GM12878 (cell line): ENCODE measurements around the gene TDRD3. TPM values are rescaled to one million over a fixed set of nuclear protein-coding genes. Genes with fewer than 3 reads are reported as not detected.

ENCODE experiments used
- ATAC-seq: fragments of 200-7000 bp; cut with Tn5 transposase; 3 replicates; pipeline ENCODE4 v1.9.1; 2020; ENCODE audit warnings: mild to moderate bottlenecking, moderate library complexity
- BruUV-seq: library from RNA; stranded (reverse); fragments of 400-500 nt; replicated peaks from 2 replicates; lab custom pipeline; 2021; lab: Mats Ljungman, UMichigan
- CTCF ChIA-PET: fragments of 300-600 bp; sonication (Branson Sonifier 250); formaldehyde crosslinking; extraction: SDS; loops from one replicate; lab custom pipeline; 2021; ENCODE audit warnings: inconsistent platforms; lab: Yijun Ruan, JAX
- POLR2A ChIA-PET: fragments of 350-600 bp; formaldehyde crosslinking; extraction: SDS; loops from one replicate; lab custom pipeline; 2021; ENCODE audit warnings: inconsistent platforms; lab: Charles Lee
- RAD21 ChIA-PET: fragments of 300-600 bp; sonication (Branson Sonifier 250); formaldehyde crosslinking; loops from one replicate; lab custom pipeline; 2023; ENCODE audit warnings: antibody characterized with exemption; ENCODE audit not compliant: unreplicated experiment; lab: Charles Lee
- SMC1A ChIA-PET: fragments of 300-600 bp; sonication (Branson Sonifier 250); formaldehyde crosslinking; loops from one replicate; lab custom pipeline; 2023; ENCODE audit not compliant: unreplicated experiment, uncharacterized antibody; lab: Charles Lee
- DNase-seq: peaks from one replicate; pipeline ENCODE4 v3.0.0-alpha.2; 2011; ENCODE audit warnings: low read depth, low spot score
- FAIRE-seq: peaks from 3 replicates; lab custom pipeline; 2011; peaks lifted over from hg19 to GRCh38; lab: Jason Lieb, UNC
- H2AFZ ChIP-seq: 2 replicates; pipeline ENCODE4 v1.6.0; 2011; ENCODE audit warnings: low read depth, low read length, control low read depth; ENCODE audit not compliant: control insufficient read depth
- H3K27ac ChIP-seq: 2 replicates; pipeline ENCODE4 v1.5.1; 2011; ENCODE audit warnings: control low read depth; ENCODE audit not compliant: control insufficient read depth, insufficient read depth
- H3K27me3 ChIP-seq, 2 experiments: replicated peaks in 1 of 2; 2 replicates each; pipeline versions ENCODE4 v1.6.0 to v1.6.1; 2011; ENCODE audit warnings: low read length in 1 of 2; ENCODE audit not compliant: control insufficient read depth in 2 of 2, insufficient read depth in 2 of 2
- H3K36me3 ChIP-seq, 2 experiments: 2 replicates each; pipeline ENCODE4 v1.5.1; 2011; ENCODE audit warnings: low read length in 1 of 2; ENCODE audit not compliant: control insufficient read depth in 2 of 2, insufficient read depth in 2 of 2
- H3K4me1 ChIP-seq: 2 replicates; pipeline ENCODE4 v1.6.1; 2011; ENCODE audit warnings: mild to moderate bottlenecking, low read length, moderate library complexity, mixed read lengths; ENCODE audit not compliant: control insufficient read depth, insufficient read depth
- H3K4me2 ChIP-seq: 2 replicates; pipeline ENCODE4 v1.6.0; 2011; ENCODE audit warnings: control low read depth; ENCODE audit not compliant: control insufficient read depth, insufficient read depth
- H3K4me3 ChIP-seq: fragments of 200-600 bp; sonication (generic); 2 replicates; pipeline ENCODE4 v1.5.1; 2016
- H3K79me2 ChIP-seq: 2 replicates; pipeline ENCODE4 v1.6.0; 2011; ENCODE audit warnings: low read length; ENCODE audit not compliant: control insufficient read depth, insufficient read depth
- H3K9ac ChIP-seq: 2 replicates; pipeline ENCODE4 v1.8.0; 2011; ENCODE audit warnings: low read length, control low read depth, mixed read lengths; ENCODE audit not compliant: control insufficient read depth, insufficient read depth
- H3K9me3 ChIP-seq: replicated peaks from 3 replicates; pipeline ENCODE4 v1.5.1; 2011; ENCODE audit warnings: mild to moderate bottlenecking, low read length; ENCODE audit not compliant: control insufficient read depth, insufficient read depth
- H4K20me1 ChIP-seq: 2 replicates; pipeline ENCODE4 v1.6.0; 2011; ENCODE audit not compliant: control insufficient read depth, insufficient read depth
- BCL11A ChIP-seq: IDR thresholded peaks from 2 replicates; pipeline ENCODE4 v1.6.1; 2011; ENCODE audit warnings: low read depth, low read length
- BHLHE40 ChIP-seq, 2 experiments: fragments of 450-650 bp in 1 of 2; IDR thresholded peaks; 2 replicates each; pipeline ENCODE4 v1.6.1; 2011 to 2017; ENCODE audit warnings: low read depth in 2 of 2, borderline replicate concordance in 1 of 2, improper control_type of control experiment in 1 of 2, low read length in 1 of 2, mild to moderate bottlenecking in 1 of 2
- CHD4 ChIP-seq: fragments of 200-600 bp; sonication (generic); IDR thresholded peaks from 2 replicates; pipeline ENCODE4 v1.6.1; 2016; ENCODE audit warnings: mild to moderate bottlenecking
- CREM ChIP-seq: IDR thresholded peaks from 2 replicates; pipeline ENCODE4 v1.6.1; 2014; ENCODE audit warnings: antibody characterized with exemption, low read depth
- EP300 ChIP-seq, 2 experiments: fragments of 150-350 bp in 1 of 2; IDR thresholded peaks; 2 replicates each; pipeline ENCODE4 v1.6.1; 2011 to 2012; ENCODE audit warnings: low read depth in 2 of 2, low read length in 2 of 2, borderline replicate concordance in 1 of 2, improper control_type of control experiment in 1 of 2, inconsistent platforms in 1 of 2; ENCODE audit not compliant: control insufficient read depth in 1 of 2
- FOXM1 ChIP-seq: IDR thresholded peaks from 2 replicates; pipeline ENCODE4 v1.6.1; 2012; ENCODE audit warnings: low read depth, mild to moderate bottlenecking, inconsistent platforms, low read length, moderate library complexity
- IKZF2 ChIP-seq, 2 experiments: fragments of 450-650 bp; IDR thresholded peaks; 2 replicates each; pipeline ENCODE4 v1.6.1; 2017; ENCODE audit warnings: mild to moderate bottlenecking in 2 of 2, moderate library complexity in 2 of 2
- JUNB ChIP-seq: IDR thresholded peaks from 2 replicates; pipeline ENCODE4 v1.6.1; 2016; ENCODE audit warnings: antibody characterized with exemption, mild to moderate bottlenecking
- KLF5 ChIP-seq: fragments of 450-650 bp; IDR thresholded peaks from 2 replicates; pipeline ENCODE4 v1.6.1; 2014; ENCODE audit warnings: mild to moderate bottlenecking; ENCODE audit not compliant: partially characterized antibody
- MEF2B ChIP-seq: fragments of 450-650 bp; IDR thresholded peaks from 2 replicates; pipeline ENCODE4 v1.6.1; 2018; ENCODE audit warnings: mild to moderate bottlenecking, moderate library complexity; ENCODE audit not compliant: partially characterized antibody, poor library complexity, severe bottlenecking
- MTA2 ChIP-seq: fragments of 450-650 bp; IDR thresholded peaks from 2 replicates; pipeline ENCODE4 v1.6.1; 2016; ENCODE audit warnings: low read depth, mild to moderate bottlenecking, moderate library complexity
- PAX5 ChIP-seq: IDR thresholded peaks from 2 replicates; pipeline ENCODE4 v1.6.1; 2011; ENCODE audit warnings: low read depth, low read length, borderline replicate concordance
- POU2F2 ChIP-seq: IDR thresholded peaks from 3 replicates; pipeline ENCODE4 v1.6.1; 2011; ENCODE audit warnings: low read depth, mild to moderate bottlenecking, low read length, borderline replicate concordance
- RELB ChIP-seq: fragments of 450-650 bp; IDR thresholded peaks from 2 replicates; pipeline ENCODE4 v1.6.1; 2017; ENCODE audit warnings: low read depth, mild to moderate bottlenecking, moderate library complexity
- RFX5 ChIP-seq: IDR thresholded peaks from 2 replicates; pipeline ENCODE4 v1.6.1; 2011; ENCODE audit warnings: low read depth, low read length, improper control_type of control experiment
- RUNX3 ChIP-seq: IDR thresholded peaks from 2 replicates; pipeline ENCODE4 v1.6.1; 2012; ENCODE audit warnings: low read length, inconsistent platforms
- SIN3A ChIP-seq: IDR thresholded peaks from 2 replicates; pipeline ENCODE4 v1.6.1; 2012; ENCODE audit warnings: low read depth, low read length, improper control_type of control experiment
- SMARCA5 ChIP-seq: fragments of 450-650 bp; IDR thresholded peaks from 2 replicates; pipeline ENCODE4 v1.6.1; 2017; ENCODE audit warnings: mild to moderate bottlenecking
- SPI1 ChIP-seq: IDR thresholded peaks from 2 replicates; pipeline ENCODE4 v1.6.1; 2011; ENCODE audit warnings: low read depth, mild to moderate bottlenecking, low read length, moderate library complexity, borderline replicate concordance; ENCODE audit not compliant: insufficient read depth
- TCF12 ChIP-seq: IDR thresholded peaks from 2 replicates; pipeline ENCODE4 v1.6.1; 2011; ENCODE audit warnings: low read depth, mild to moderate bottlenecking, low read length
- ZBED1 ChIP-seq: IDR thresholded peaks from 2 replicates; pipeline ENCODE4 v1.6.1; 2016; ENCODE audit warnings: borderline replicate concordance
- WGBS: methylation state at CpG from one replicate; pipeline ENCODE4 v1.1.6; 2016; ENCODE audit warnings: low lambda C conversion rate; ENCODE audit not compliant: insufficient replicate concordance, insufficient coverage; ENCODE audit errors: missing lambda C conversion rate; 5-methylcytosine and 5-hydroxymethylcytosine counted together
- in situ Hi-C: fragments of 300-500 bp; cut with MboI; formaldehyde crosslinking; loops from 9 replicates; pipeline ENCODE4 v1.14.3; 2018; ENCODE audit warnings: mixed read lengths
- intact Hi-C: fragments of 100-400 bp; cut with micrococcal nuclease; formaldehyde crosslinking; loops from one replicate; pipeline ENCODE4 v1.14.2; 2022; ENCODE audit not compliant: unreplicated experiment
- polyA plus RNA-seq, 11 experiments: library from polyadenylated mRNA; depleted of rRNA in 4 of 11; unstranded in 6 of 11; stranded (reverse) in 5 of 11; fragments of >200 nt; fragmentation: Nextera tagmentation in 4 of 11; fragmentation: Illumina TruSeq in 1 of 11; extraction: Ambion mirVana in 4 of 11; extraction: Trizol in 1 of 11; gene quantifications; 1 replicate in 1 of 11; 2 replicates in 10 of 11; pipeline versions ENCODE4 v1.2.1 to v1.2.3, GENCODE V29; 2011 to 2016; ENCODE audit warnings: inconsistent platforms in 2 of 11, missing spikeins in 2 of 11, low read depth in 1 of 11
- total RNA-seq, 4 experiments: library from RNA; depleted of rRNA in 3 of 4; stranded (reverse); fragments of >200 nt in 3 of 4; fragmentation: Illumina TruSeq in 1 of 4; extraction: Trizol in 1 of 4; gene quantifications; 2 replicates each; pipeline versions ENCODE4 v1.2.1 to v1.2.3, GENCODE V29; 2013 to 2021

Gene TDRD3
- total and polyA plus RNA-seq, 10 of the 15 experiments (the other 5 are each of a cell fraction or from before 2014, with no cell fraction given), result 8.4 to 27.9 (median 15.8) TPM

- Histone ChIP-seq H3K9ac (no peak overlapping the region), H3K36me3 (no peaks in the 10 kb centered on the region), H3K4me3 (no peak overlapping the region), H3K27me3 (no peaks in the 10 kb centered on the region), H3K9me3 (no peaks in the 10 kb centered on the region; the same call in 2 of the 3 replicates), H3K4me1 (no peaks in the 10 kb centered on the region), H3K27ac (no peak overlapping the region), H4K20me1 (no peaks in the 10 kb centered on the region), H2AFZ (no peak overlapping the region), H3K79me2 (no peaks in the 10 kb centered on the region), H3K4me2 (no peak overlapping the region)
- FAIRE-seq (no peak), DNase-seq (no peak), ATAC-seq (peak; percentile 78)
- SMC1A ChIA-PET, result interaction anchor here (1.0 kb wide), 2 partner anchors 13 to 222 kb away, joined by 3 read pairs; no protein-coding TSS in a partner anchor
- CTCF ChIA-PET, result interaction anchor here (0.6 kb wide), 1 partner anchor 37 kb away, joined by 3 read pairs; no protein-coding TSS in a partner anchor
- POLR2A ChIA-PET, result no interaction called here
- in situ Hi-C loops, result no loop called here
- no TSS peak for BruUV-seq
- WGBS, result 38% methylated on average over 18 of the region's 18 CpGs
- RAD21 ChIA-PET, result interaction anchor here (0.6 kb wide), 2 partner anchors 10 to 590 kb away, joined by 3 read pairs; no protein-coding TSS in a partner anchor
- intact Hi-C loops, result no loop called here
- TF ChIP-seq IKZF2 (IDR thresholded peaks at IDR 0.05) (peak in 1 of 2 experiments; percentile 28; a peak in 1 of 4 replicates), RFX5 (no peak), KLF5 (no peak), JUNB (no peak), ZBED1 (no peak), FOXM1 (peak; percentile 23; the same call in 1 of the 2 replicates), SIN3A (no peak), RUNX3 (peak; percentile 86), EP300 (IDR thresholded peaks at IDR 0.05; ENCODE audit: borderline replicate concordance in 1 of 2, control insufficient read depth in 1 of 2, low read depth in 2 of 2, low read length in 2 of 2) (peak in 1 of 2 experiments; percentile 66; a peak in 2 of 4 replicates), BCL11A (peak; percentile 62; the same call in 1 of the 2 replicates), PAX5 (peak; percentile 40; the same call in 1 of the 2 replicates), BHLHE40 (IDR thresholded peaks at IDR 0.05; ENCODE audit: borderline replicate concordance in 1 of 2, low read depth in 2 of 2, low read length in 1 of 2) (peak in 1 of 2 experiments; percentile 26; a peak in 1 of 4 replicates), SMARCA5 (no peak), MEF2B (peak; percentile 50), RELB (0 out of 2 replicates have a peak, but pooled peaks have one; percentile 40), TCF12 (no peak), CREM (0 out of 2 replicates have a peak, but pooled peaks have one; percentile 17), MTA2 (no peak), SPI1 (0 out of 2 replicates have a peak, but pooled peaks have one; percentile 5), CHD4 (no peak), POU2F2 (peak; percentile 47; the same call in 1 of the 3 replicates)
Measured at GRCh38 chr13:60590800-60591747, 194.1 kb downstream of the TDRD3 start.
